ENCODE data around the gene PAFAH1B2. TPM values are rescaled to one million over a fixed set of nuclear protein-coding genes. Genes with fewer than 3 reads are reported as not detected.

The PAFAH1B2 gene
- total RNA-seq, 1 donor = 151 TPM

- DNase-seq (ENCODE audit: insufficient read length, low spot score, missing footprints) = no peak
- Histone ChIP-seq H3K9me3 (ENCODE audit: low read depth, low read length) (no peaks in the 10 kb centered on the region), H3K4me3 (ENCODE audit: insufficient read depth, low read length) (no peak overlapping the region), H3K27ac (ENCODE audit: low read depth, low read length) (peak overlapping the region; percentile 21), H4K20me1 (ENCODE audit: insufficient read depth, low read length) (no peaks in the 10 kb centered on the region), H3K4me1 (ENCODE audit: insufficient read depth, low read length) (peaks cover 68% of the 10 kb centered on the region), H3K79me2 (ENCODE audit: insufficient read depth, low read length) (peaks cover 3% of the 10 kb centered on the region), H3K4me2 (ENCODE audit: insufficient read depth, low read length) (no peak overlapping the region), H3K27me3 (ENCODE audit: insufficient read depth, low read length) (no peaks in the 10 kb centered on the region), H2AFZ (ENCODE audit: low read length) (no peak overlapping the region), H3K36me3 (ENCODE audit: insufficient read depth, low read length) (peaks cover 39% of the 10 kb centered on the region)
- TF ChIP-seq CTCF (IDR thresholded peaks at IDR 0.05; ENCODE audit: extremely low read depth, low read depth, low read length) = no peak
Measured at GRCh38 chr11:117219995-117220394, 75.9 kb downstream of the PAFAH1B2 start.

GRCh38 chr11:117220568-117220967 lies 76.5 kb downstream of the PAFAH1B2 start:
- Histone ChIP-seq H3K27ac (ENCODE audit: low read depth, low read length) (peak overlapping the region; percentile 72), H3K4me1 (ENCODE audit: insufficient read depth, low read length) (peaks cover 68% of the 10 kb centered on the region)

GRCh38 chr11:117220999-117221774 lies 77.1 kb downstream of the PAFAH1B2 start:
- Histone ChIP-seq H3K36me3 (ENCODE audit: insufficient read depth, low read length) (peaks cover 50% of the 10 kb centered on the region), H3K4me1 (ENCODE audit: insufficient read depth, low read length) (peaks cover 65% of the 10 kb centered on the region), H4K20me1 (ENCODE audit: insufficient read depth, low read length) (no peaks in the 10 kb centered on the region), H3K27ac (ENCODE audit: low read depth, low read length) (peak overlapping the region; percentile 72), H3K4me3 (ENCODE audit: insufficient read depth, low read length) (peak overlapping the region; percentile 18), H3K4me2 (ENCODE audit: insufficient read depth, low read length) (peak overlapping the region; percentile 71), H3K79me2 (ENCODE audit: insufficient read depth, low read length) (peaks cover 3% of the 10 kb centered on the region), H3K9me3 (ENCODE audit: low read depth, low read length) (no peaks in the 10 kb centered on the region), H3K27me3 (ENCODE audit: insufficient read depth, low read length) (no peaks in the 10 kb centered on the region), H2AFZ (ENCODE audit: low read length) (no peak overlapping the region)
- DNase-seq (ENCODE audit: insufficient read length, low spot score, missing footprints) = peak; percentile 15
- no peak for TF ChIP-seq CTCF (IDR thresholded peaks at IDR 0.05; ENCODE audit: extremely low read depth, low read depth, low read length)

More at GRCh38 chr11:117220568-117220967, 76.5 kb downstream of the PAFAH1B2 start:
- H4K20me1 ChIP-seq (ENCODE audit: insufficient read depth, low read length) = no peaks in the 10 kb centered on the region
- H3K36me3 ChIP-seq (ENCODE audit: insufficient read depth, low read length) = peaks cover 45% of the 10 kb centered on the region
- no peak for TF ChIP-seq CTCF (IDR thresholded peaks at IDR 0.05; ENCODE audit: extremely low read depth, low read depth, low read length)
- DNase-seq (ENCODE audit: insufficient read length, low spot score, missing footprints) = no peak
- no peak overlapping the region for H3K4me3 ChIP-seq (ENCODE audit: insufficient read depth, low read length)
- H3K4me2 ChIP-seq (ENCODE audit: insufficient read depth, low read length) = no peak overlapping the region
- no peak overlapping the region for H2AFZ ChIP-seq (ENCODE audit: low read length)
- no peaks in the 10 kb centered on the region for H3K27me3 ChIP-seq (ENCODE audit: insufficient read depth, low read length)
- H3K79me2 ChIP-seq (ENCODE audit: insufficient read depth, low read length) = peaks cover 3% of the 10 kb centered on the region
- H3K9me3 ChIP-seq (ENCODE audit: low read depth, low read length) = no peaks in the 10 kb centered on the region

GRCh38 chr11:117221775-117222517 lies 77.9 kb downstream of the PAFAH1B2 start:
- H2AFZ ChIP-seq (ENCODE audit: low read length) = no peak overlapping the region
- H3K4me1 ChIP-seq (ENCODE audit: insufficient read depth, low read length) = peaks cover 58% of the 10 kb centered on the region
- peak overlapping the region; percentile 71 for H3K4me2 ChIP-seq (ENCODE audit: insufficient read depth, low read length)
- H3K27me3 ChIP-seq (ENCODE audit: insufficient read depth, low read length) = no peaks in the 10 kb centered on the region
- H4K20me1 ChIP-seq (ENCODE audit: insufficient read depth, low read length) = no peaks in the 10 kb centered on the region
- peak; percentile 93 for DNase-seq (ENCODE audit: insufficient read length, low spot score, missing footprints)
- H3K36me3 ChIP-seq (ENCODE audit: insufficient read depth, low read length) = peaks cover 51% of the 10 kb centered on the region
- TF ChIP-seq CTCF (IDR thresholded peaks at IDR 0.05; ENCODE audit: extremely low read depth, low read depth, low read length) = peak; percentile 6
- H3K9me3 ChIP-seq (ENCODE audit: low read depth, low read length) = no peaks in the 10 kb centered on the region
- peaks cover 3% of the 10 kb centered on the region for H3K79me2 ChIP-seq (ENCODE audit: insufficient read depth, low read length)
- H3K27ac ChIP-seq (ENCODE audit: low read depth, low read length) = peak overlapping the region; percentile 72
- peak overlapping the region; percentile 18 for H3K4me3 ChIP-seq (ENCODE audit: insufficient read depth, low read length)
